ENCODE data around the gene KCNK4. TPM values are rescaled to one million over a fixed set of nuclear protein-coding genes. Genes with fewer than 3 reads are reported as not detected.
"Not testable (repeated sequence)": the region's sequence is repeated elsewhere in the genome, so short reads cannot be mapped to it uniquely, and the experiment has no call there.

The KCNK4 gene
- total RNA-seq, 1 experiment from 2014 or later, result 0.23 TPM

DNA sequence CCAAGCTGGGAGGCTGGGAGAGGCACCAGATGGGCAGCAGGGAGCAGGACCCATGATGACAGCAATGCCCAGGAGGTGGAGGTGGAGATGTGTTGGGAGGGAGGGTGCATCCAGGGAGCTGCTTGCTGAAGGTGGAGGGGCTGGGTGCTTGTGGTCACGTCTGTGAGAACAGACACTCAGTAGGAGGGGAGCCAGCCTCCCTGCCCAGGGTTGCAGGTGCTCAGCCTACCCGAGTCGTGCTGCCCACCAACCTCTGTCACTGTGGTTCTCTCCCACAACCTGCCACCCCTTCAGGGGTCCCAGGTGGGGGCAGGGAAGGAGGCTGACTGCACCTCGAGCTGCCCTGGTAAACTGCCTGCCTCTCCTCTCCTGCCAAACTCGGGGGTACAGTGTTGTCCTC lies 32.3 kb downstream of the KCNK4 start:
- DNase-seq (ENCODE audit: low read depth), result no peak

- DNase-seq (ENCODE audit: low read depth), result not testable (repeated sequence)
Observed at GRCh38 chr11:64323984-64324383, 32.9 kb downstream of the KCNK4 start.

- DNase-seq (ENCODE audit: low read depth), result no peak
Observed at GRCh38 chr11:64324692-64325469, 33.8 kb downstream of the KCNK4 start.

DNA sequence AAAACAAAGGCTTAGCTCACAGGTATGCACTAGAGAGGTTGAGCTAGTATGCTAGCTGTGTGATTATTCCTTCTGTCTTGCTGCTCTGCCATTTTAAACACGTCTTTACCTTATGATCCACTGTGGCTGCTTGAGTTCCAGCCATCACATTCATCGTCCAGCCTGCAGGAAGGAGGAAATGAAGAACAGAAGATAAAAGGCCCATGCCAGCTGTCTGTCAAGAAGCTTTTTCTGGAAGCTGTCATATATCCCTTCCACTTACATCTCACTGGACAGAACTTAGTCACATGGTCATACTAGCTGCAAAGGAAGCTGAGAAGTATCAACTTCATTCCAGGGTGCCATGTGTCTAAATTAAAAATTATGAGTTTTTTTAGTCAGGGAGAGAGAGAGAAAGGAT lies 36.3 kb downstream of the KCNK4 start:
- DNase-seq (ENCODE audit: low read depth), result no peak

GRCh38 chr11:64327993-64328392 lies 36.9 kb downstream of the KCNK4 start:
- DNase-seq (ENCODE audit: low read depth), result no peak

- DNase-seq (ENCODE audit: low read depth), result no peak
Observed at GRCh38 chr11:64330888-64331287, 39.8 kb downstream of the KCNK4 start.

- peak; percentile 92 for DNase-seq (ENCODE audit: low read depth)
Observed at GRCh38 chr11:64331569-64332371, 40.7 kb downstream of the KCNK4 start.

DNA sequence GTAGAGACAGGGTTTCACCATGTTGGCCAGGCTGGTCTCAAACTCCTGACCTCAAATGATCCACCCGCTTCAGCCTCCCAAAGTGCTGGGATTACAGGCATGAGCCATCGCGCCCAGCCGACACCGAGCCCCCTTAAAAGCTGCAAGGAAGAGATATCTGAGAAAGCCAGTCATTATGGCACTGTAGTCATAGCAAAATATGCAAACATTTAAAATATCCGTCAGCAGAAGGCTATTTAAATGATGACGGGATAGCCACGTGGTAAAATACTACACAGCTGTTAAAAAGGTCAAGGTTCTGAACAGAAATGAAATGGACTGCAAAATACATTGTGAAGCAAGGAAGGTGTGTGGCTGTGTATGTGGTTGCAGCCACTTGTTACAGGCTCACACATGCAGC lies 42.5 kb downstream of the KCNK4 start:
- no peak for DNase-seq (ENCODE audit: low read depth)

DNA sequence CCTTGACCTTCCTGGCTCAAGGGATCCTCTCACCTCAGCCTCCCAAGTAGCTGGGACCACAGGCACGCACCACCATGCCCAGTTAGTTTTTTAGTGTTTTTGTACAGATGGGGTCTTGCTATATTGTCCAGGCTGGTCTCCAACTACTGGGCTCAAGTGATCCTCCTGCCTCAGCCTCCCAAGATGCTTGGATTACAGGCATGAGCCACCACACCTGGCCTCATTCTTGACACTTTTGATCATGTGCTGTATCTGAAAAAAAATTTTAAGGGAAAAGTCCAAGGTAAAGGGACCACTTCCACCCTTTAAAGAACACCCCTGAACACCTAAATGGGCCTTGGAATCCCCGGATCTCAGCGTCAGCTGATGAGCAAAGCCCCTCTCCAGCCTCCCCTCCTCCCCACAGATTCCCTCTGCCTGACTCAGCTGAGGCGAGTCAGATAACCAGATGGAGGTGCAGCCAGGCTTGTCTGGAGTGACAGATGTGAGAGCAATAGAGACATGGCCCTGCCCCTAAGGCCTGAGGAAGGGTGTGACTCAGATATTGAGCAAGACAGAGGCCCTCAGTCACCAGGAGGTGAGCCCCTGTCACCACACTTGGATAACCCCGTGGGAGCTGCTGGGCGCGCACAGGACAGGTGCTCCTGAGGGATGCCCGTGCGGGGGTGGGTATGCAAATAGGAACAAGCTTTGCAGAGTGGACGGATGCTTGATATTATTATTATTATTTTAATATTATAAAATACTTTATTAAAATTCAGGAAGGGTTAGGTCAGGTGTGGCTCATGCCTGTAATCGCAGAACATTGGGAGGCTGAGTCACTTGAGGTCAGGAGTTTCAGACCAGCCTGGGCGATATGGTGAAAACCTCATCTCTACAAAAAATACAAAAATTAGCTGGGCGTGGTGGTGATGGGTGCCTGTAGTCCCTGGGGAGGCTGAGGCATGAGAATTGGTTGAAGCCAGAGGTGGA lies 43.9 kb downstream of the KCNK4 start:
- peak; percentile 98 for DNase-seq (ENCODE audit: low read depth)

GRCh38 chr11:64337538-64338249 lies 46.6 kb downstream of the KCNK4 start:
- DNase-seq (ENCODE audit: low read depth), result no peak

DNA sequence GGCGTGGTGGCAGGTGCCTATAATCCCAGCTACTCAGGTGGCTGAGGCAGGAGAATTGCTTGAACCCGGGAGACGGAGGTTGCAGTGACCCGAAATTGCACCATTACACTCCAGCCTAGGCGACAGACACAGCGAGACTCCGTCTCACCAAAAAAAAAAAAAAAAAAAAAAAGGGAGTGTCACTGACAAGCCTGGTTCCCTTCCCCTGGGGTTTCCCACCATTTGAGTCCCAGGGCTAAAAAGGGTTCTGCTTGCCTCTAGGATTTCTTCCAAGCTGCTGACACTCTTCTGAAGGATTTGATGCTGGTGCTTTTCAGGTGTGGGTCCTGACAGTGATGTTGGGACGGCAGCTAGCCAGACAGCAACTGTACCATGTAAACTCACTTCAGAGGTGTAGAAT lies 47.6 kb downstream of the KCNK4 start:
- no peak for DNase-seq (ENCODE audit: low read depth)

DNA sequence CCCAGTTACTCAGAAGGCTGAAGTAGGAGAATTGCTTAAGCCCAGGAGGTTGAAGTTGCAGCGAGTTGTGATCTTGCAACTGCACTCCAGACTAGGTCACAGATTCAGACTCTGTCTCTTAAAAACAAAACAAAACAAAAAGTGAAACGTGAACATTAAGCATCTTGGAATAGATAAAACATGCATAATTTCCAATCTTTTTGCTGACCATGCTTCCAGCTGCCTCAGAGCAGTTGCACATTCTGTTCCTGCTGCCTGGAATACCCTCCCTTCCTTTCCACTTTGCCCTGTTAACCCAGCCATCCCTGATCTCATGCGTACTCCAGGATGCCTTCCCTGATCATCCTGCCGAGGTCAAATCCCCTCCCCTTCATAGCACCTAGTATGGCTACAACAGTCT lies 48.2 kb downstream of the KCNK4 start:
- no peak for DNase-seq (ENCODE audit: low read depth)

GRCh38 chr11:64339754-64340408 lies 48.8 kb downstream of the KCNK4 start, which contains the start of gene CCDC88B:
CCDC88B (plus strand) TSS chr11:64340204; CDS start chr11:64340267, 63 bp downstream.
- DNase-seq (ENCODE audit: low read depth), result no peak

- no peak for DNase-seq (ENCODE audit: low read depth)
Observed at GRCh38 chr11:64340671-64341335, 49.7 kb downstream of the KCNK4 start.

GRCh38 chr11:64341429-64341828 lies 50.3 kb downstream of the KCNK4 start:
- no peak for DNase-seq (ENCODE audit: low read depth)

- peak; percentile 95 for DNase-seq (ENCODE audit: low read depth)
Observed at GRCh38 chr11:64341851-64342791, 51.0 kb downstream of the KCNK4 start.

DNA sequence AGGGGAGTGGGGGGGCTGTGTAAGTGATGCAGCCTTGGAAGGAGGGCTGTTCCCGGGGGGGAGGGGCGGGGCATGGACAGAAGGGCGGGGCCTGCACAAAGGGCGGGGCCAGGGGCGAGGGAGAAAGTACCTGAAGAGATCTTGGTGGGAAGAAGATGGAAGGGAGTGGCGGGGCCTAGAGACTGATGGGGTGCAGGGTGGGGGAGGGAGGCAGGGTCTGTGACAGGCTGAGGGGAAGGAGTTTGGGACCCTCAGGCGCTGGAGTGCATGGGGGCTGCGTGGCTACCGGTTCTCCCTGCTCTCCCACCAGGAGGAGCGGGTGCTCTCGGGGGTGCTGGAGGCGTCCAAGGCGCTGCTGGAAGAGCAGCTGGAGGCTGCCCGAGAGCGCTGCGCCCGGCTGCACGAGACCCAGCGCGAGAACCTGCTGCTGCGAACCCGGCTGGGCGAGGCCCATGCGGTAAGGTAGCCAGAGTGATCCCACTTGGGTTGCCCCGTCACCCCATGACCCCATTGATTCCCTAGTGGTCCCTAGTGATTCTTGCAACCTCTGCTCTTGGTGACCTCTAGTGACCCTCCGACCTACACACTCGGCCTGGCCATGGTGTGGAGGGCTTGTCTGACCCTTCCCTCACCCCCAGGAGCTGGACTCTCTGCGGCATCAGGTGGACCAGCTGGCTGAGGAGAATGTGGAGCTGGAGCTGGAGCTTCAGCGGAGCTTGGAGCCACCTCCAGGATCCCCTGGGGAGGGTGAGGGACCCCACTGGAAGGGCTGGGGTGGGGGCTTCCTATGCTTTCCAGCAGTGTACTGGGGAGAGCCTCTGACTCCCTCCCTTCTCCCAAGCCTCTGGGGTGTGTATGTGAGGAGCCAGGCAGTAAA lies 52.0 kb downstream of the KCNK4 start:
- no peak for DNase-seq (ENCODE audit: low read depth)
